ENCODE measurements around the gene ITM2B. TPM values are rescaled to one million over a fixed set of nuclear protein-coding genes. Genes with fewer than 3 reads are reported as not detected.

The ITM2B gene
- total and polyA plus RNA-seq, 2 experiments from 2014 or later = 139 to 318 TPM

DNA sequence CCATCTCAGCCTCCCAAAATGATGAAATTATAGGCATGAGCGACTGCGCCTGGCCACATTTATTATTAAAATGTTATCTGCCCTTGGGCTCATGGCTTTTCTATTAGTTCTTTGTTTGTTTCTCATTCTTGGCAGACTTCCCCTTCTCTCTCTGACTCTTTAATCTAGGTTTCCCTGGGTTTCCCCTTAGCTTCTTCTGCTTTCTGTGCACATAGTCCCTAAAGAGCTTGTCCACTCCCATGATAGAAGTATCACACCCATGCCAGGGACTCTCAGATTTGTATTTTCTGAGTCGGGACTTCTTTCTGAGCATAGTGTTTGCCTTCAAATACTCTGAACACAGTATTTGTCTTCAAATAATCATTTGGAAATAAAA is 38.6 kb upstream of the ITM2B start (continued):
- TF ChIP-seq, protein P1, sequence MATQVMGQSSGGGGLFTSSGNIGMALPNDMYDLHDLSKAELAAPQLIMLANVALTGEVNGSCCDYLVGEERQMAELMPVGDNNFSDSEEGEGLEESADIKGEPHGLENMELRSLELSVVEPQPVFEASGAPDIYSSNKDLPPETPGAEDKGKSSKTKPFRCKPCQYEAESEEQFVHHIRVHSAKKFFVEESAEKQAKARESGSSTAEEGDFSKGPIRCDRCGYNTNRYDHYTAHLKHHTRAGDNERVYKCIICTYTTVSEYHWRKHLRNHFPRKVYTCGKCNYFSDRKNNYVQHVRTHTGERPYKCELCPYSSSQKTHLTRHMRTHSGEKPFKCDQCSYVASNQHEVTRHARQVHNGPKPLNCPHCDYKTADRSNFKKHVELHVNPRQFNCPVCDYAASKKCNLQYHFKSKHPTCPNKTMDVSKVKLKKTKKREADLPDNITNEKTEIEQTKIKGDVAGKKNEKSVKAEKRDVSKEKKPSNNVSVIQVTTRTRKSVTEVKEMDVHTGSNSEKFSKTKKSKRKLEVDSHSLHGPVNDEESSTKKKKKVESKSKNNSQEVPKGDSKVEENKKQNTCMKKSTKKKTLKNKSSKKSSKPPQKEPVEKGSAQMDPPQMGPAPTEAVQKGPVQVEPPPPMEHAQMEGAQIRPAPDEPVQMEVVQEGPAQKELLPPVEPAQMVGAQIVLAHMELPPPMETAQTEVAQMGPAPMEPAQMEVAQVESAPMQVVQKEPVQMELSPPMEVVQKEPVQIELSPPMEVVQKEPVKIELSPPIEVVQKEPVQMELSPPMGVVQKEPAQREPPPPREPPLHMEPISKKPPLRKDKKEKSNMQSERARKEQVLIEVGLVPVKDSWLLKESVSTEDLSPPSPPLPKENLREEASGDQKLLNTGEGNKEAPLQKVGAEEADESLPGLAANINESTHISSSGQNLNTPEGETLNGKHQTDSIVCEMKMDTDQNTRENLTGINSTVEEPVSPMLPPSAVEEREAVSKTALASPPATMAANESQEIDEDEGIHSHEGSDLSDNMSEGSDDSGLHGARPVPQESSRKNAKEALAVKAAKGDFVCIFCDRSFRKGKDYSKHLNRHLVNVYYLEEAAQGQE (IDR thresholded peaks at IDR 0.05; ENCODE audit: unreplicated experiment) = no peak
- TF ChIP-seq, protein P2, sequence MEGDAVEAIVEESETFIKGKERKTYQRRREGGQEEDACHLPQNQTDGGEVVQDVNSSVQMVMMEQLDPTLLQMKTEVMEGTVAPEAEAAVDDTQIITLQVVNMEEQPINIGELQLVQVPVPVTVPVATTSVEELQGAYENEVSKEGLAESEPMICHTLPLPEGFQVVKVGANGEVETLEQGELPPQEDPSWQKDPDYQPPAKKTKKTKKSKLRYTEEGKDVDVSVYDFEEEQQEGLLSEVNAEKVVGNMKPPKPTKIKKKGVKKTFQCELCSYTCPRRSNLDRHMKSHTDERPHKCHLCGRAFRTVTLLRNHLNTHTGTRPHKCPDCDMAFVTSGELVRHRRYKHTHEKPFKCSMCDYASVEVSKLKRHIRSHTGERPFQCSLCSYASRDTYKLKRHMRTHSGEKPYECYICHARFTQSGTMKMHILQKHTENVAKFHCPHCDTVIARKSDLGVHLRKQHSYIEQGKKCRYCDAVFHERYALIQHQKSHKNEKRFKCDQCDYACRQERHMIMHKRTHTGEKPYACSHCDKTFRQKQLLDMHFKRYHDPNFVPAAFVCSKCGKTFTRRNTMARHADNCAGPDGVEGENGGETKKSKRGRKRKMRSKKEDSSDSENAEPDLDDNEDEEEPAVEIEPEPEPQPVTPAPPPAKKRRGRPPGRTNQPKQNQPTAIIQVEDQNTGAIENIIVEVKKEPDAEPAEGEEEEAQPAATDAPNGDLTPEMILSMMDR (conservative IDR thresholded peaks at IDR 0.05; ENCODE audit: low read depth in 2 of 2) = no peak
- TF ChIP-seq POLR2AphosphoS5 (IDR thresholded peaks at IDR 0.05; ENCODE audit: low read depth) = no peak
- TF ChIP-seq EZH2 (IDR thresholded peaks at IDR 0.05; ENCODE audit: low read depth, unreplicated experiment) = no peak
- TF ChIP-seq STAT1 (IDR thresholded peaks at IDR 0.05; ENCODE audit: unreplicated experiment) = no peak

DNA sequence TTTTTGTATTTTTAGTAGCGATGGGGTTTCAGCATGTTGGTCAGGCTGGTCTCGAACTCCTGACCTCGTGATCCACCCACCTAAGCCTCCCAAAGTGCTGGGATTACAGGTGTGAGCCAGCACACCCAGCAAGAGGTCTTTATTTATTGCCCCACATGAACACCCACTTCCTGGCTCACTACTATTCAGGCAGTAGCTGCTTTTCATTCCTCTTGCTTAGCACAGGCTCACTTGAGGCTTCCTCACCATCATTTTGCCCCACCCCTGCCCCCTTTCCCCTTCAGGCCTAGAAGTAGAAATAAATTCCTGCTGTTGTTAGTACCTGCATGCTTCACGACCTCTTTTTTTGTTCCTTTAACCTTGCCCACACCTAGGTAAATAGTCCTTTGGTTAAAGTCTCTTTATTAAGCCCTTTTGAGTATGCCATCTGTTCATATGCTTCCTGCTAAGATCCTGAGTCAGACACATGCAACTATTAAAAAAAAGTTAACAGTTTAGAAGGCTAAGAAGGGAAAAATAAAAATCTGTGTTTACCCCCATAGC is 33.5 kb upstream of the ITM2B start:
- H2AFZ ChIP-seq = no peak overlapping the region
- TF ChIP-seq EZH2phosphoT487 (IDR thresholded peaks at IDR 0.05; ENCODE audit: unreplicated experiment) = no peak
- no peak for ATAC-seq
- Mint-ChIP-seq H3K27me3 (ENCODE audit: insufficient read depth, low read depth, poor library complexity) (no peaks in the 10 kb centered on the region), H3K4me1 (no peaks in the 10 kb centered on the region), H3K36me3 (ENCODE audit: low read depth) (no peaks in the 10 kb centered on the region; the same call in 2 of the 3 replicates), H3K27ac (no peak overlapping the region), H3K9me3 (peaks cover 7% of the 10 kb centered on the region; the same call in 1 of the 3 replicates), H3K4me3 (no peak overlapping the region)
- no peaks in the 10 kb centered on the region for H3K27me3 ChIP-seq (ENCODE audit: insufficient read depth)
- H3K9me2 ChIP-seq (ENCODE audit: insufficient read depth) = no peaks in the 10 kb centered on the region
- no peaks in the 10 kb centered on the region for H3K4me1 ChIP-seq (ENCODE audit: insufficient read depth)
- no peaks in the 10 kb centered on the region for H3F3A ChIP-seq (replicated peaks; ENCODE audit: low read depth)
- no peaks in the 10 kb centered on the region for H3K79me2 ChIP-seq (replicated peaks; ENCODE audit: insufficient read depth)
- DNase-seq (ENCODE audit: low spot score) = no peak
- H3K36me3 ChIP-seq (ENCODE audit: insufficient read depth) = no peaks in the 10 kb centered on the region
- no peaks in the 10 kb centered on the region for H4K20me1 ChIP-seq (replicated peaks; ENCODE audit: insufficient read depth)
- H3K27ac ChIP-seq (ENCODE audit: low read depth) = no peak overlapping the region
- H3K4me3 ChIP-seq = no peak overlapping the region
- no peak overlapping the region for H3K4me2 ChIP-seq

DNA sequence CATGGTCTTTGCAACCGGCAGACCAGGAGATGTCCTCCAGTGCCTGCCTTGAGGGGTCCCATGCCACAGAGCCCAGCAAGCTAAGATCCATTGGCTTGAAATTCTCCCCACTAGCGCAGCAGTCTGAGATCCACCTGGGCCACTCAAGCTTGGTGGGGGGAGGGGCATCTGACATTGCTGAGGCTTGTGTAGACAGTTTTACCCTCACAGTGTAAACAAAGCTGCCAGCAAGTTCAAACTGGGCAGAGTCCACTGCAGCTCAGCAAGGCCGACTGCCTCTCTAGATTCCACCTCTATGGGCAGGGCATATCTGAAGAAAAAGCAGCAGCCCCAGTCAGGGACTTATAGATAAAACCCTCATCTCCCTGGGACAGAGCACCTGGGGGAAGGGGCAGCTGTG is 32.0 kb upstream of the ITM2B start:
- H3K4me1 ChIP-seq (ENCODE audit: insufficient read depth) = no peaks in the 10 kb centered on the region
- no peaks in the 10 kb centered on the region for H3F3A ChIP-seq (replicated peaks; ENCODE audit: low read depth)
- H3K9me3 Mint-ChIP-seq = peaks cover 7% of the 10 kb centered on the region; the same call in 1 of the 3 replicates
- no peak for TF ChIP-seq NANOG (IDR thresholded peaks at IDR 0.05; ENCODE audit: borderline replicate concordance)
- no peak for TF ChIP-seq JUNB (IDR thresholded peaks at IDR 0.05; ENCODE audit: unreplicated experiment)
- TF ChIP-seq, protein P3, sequence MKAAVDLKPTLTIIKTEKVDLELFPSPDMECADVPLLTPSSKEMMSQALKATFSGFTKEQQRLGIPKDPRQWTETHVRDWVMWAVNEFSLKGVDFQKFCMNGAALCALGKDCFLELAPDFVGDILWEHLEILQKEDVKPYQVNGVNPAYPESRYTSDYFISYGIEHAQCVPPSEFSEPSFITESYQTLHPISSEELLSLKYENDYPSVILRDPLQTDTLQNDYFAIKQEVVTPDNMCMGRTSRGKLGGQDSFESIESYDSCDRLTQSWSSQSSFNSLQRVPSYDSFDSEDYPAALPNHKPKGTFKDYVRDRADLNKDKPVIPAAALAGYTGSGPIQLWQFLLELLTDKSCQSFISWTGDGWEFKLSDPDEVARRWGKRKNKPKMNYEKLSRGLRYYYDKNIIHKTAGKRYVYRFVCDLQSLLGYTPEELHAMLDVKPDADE (IDR thresholded peaks at IDR 0.05) = no peak

More for the DNA sequence above, 32.0 kb upstream of the ITM2B start:
- no peaks in the 10 kb centered on the region for H3K4me1 Mint-ChIP-seq
- Histone ChIP-seq H2AFZ (no peak overlapping the region), H3K27ac (ENCODE audit: low read depth) (no peak overlapping the region), H3K4me2 (no peak overlapping the region), H3K9me2 (ENCODE audit: insufficient read depth) (no peaks in the 10 kb centered on the region), H4K20me1 (replicated peaks; ENCODE audit: insufficient read depth) (no peaks in the 10 kb centered on the region), H3K27me3 (ENCODE audit: insufficient read depth) (no peaks in the 10 kb centered on the region), H3K36me3 (ENCODE audit: insufficient read depth) (no peaks in the 10 kb centered on the region), H3K4me3 (no peak overlapping the region), H3K79me2 (replicated peaks; ENCODE audit: insufficient read depth) (no peaks in the 10 kb centered on the region)
- H3K27ac Mint-ChIP-seq = no peak overlapping the region
- H3K4me3 Mint-ChIP-seq = no peak overlapping the region
- DNase-seq (ENCODE audit: low spot score) (no peak), ATAC-seq (no peak)
- no peaks in the 10 kb centered on the region; the same call in 2 of the 3 replicates for H3K36me3 Mint-ChIP-seq (ENCODE audit: low read depth)
- H3K27me3 Mint-ChIP-seq (ENCODE audit: insufficient read depth, low read depth, poor library complexity) = no peaks in the 10 kb centered on the region

All from GM23338 (cell line).